Measurements from ENCODE around the gene TCFL5. TPM values are rescaled to one million over a fixed set of nuclear protein-coding genes. Genes with fewer than 3 reads are reported as not detected.
A peak's percentile ranks its signal among the peaks of the same experiment; 100 is the strongest.
"Not testable (repeated sequence)": the region's sequence is repeated elsewhere in the genome, so short reads cannot be mapped to it uniquely, and the experiment has no call there.

Gene TCFL5
- total and polyA plus RNA-seq, 12 donors = 2.5 to 8.3 (median 6.4) TPM

DNA sequence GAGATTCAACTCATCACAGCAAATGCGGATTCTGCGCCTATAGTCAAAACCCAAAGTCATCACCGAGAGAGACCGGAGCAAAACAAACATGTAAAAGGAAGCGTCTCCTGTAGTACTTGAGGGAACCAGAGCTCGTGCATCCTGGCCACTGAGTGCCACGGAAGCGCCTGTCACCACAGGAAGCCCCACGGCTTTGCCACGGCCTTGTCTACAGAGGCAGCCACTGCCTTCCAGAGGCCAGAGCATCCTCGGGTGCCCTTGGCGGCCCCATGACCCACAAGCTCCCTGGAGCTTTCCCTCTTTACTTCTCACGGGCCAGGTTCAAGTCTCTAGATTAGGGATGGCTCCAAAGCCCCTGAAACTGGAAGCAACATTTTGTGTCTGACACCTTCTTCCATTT is 7.5 kb downstream of the TCFL5 start:
- Histone ChIP-seq H3K9me3 (no peaks in the 10 kb centered on the region), H3K4me3 (no peak overlapping the region), H3K4me1 (peaks cover 0 to 2% (median 0%) of the 10 kb centered on the region in 9 donors), H3K27me3 (no peaks in the 10 kb centered on the region), H3K36me3 (peaks cover 0 to 74% (median 13%) of the 10 kb centered on the region in 9 donors), H3K27ac (no peak overlapping the region)
- ATAC-seq (no peak), DNase-seq (no peak)
- 95 to 98% methylated on average over 13 of the region's 13 CpGs for whole genome bisulfite sequencing, 2 donors
- TF ChIP-seq, protein P1, sequence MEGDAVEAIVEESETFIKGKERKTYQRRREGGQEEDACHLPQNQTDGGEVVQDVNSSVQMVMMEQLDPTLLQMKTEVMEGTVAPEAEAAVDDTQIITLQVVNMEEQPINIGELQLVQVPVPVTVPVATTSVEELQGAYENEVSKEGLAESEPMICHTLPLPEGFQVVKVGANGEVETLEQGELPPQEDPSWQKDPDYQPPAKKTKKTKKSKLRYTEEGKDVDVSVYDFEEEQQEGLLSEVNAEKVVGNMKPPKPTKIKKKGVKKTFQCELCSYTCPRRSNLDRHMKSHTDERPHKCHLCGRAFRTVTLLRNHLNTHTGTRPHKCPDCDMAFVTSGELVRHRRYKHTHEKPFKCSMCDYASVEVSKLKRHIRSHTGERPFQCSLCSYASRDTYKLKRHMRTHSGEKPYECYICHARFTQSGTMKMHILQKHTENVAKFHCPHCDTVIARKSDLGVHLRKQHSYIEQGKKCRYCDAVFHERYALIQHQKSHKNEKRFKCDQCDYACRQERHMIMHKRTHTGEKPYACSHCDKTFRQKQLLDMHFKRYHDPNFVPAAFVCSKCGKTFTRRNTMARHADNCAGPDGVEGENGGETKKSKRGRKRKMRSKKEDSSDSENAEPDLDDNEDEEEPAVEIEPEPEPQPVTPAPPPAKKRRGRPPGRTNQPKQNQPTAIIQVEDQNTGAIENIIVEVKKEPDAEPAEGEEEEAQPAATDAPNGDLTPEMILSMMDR (IDR thresholded peaks at IDR 0.05) = no peak
- intact Hi-C loops (cut with DNase I) = no loop called here

- WGBS, 2 donors = 91 to 93% methylated on average over 6 of the region's 6 CpGs
- ATAC-seq; H3K9me3 ChIP-seq; intact Hi-C loops (cut with DNase I); H3K4me3 ChIP-seq; DNase-seq; H3K27ac ChIP-seq; H3K27me3 ChIP-seq; H3K4me1 ChIP-seq: not testable (repeated sequence)
- peaks cover 0 to 76% (median 13%) of the 10 kb centered on the region in 9 donors for H3K36me3 ChIP-seq
Measured at GRCh38 chr20:62853304-62853703, 8.3 kb downstream of the TCFL5 start.

GRCh38 chr20:62852841-62853240 is 8.8 kb downstream of the TCFL5 start:
- 95 to 98% methylated on average over 12 of the region's 12 CpGs for WGBS, 2 donors
- no peak for ATAC-seq

GRCh38 chr20:62852196-62852595 is 9.4 kb downstream of the TCFL5 start:
- Histone ChIP-seq H3K27me3 (no peaks in the 10 kb centered on the region), H3K36me3 (peaks cover 0 to 66% (median 9%) of the 10 kb centered on the region in 9 donors), H3K4me3 (no peak overlapping the region), H3K4me1 (no peaks in the 10 kb centered on the region), H3K27ac (no peak overlapping the region), H3K9me3 (no peaks in the 10 kb centered on the region)
- ATAC-seq (peak in 1 of 8 donors; percentile 48), DNase-seq (no peak)
- WGBS, 2 donors = 94 to 97% methylated on average over 8 of the region's 8 CpGs
- TF ChIP-seq, protein P1 (IDR thresholded peaks at IDR 0.05) = no peak
- intact Hi-C loops (cut with DNase I) = no loop called here

More at GRCh38 chr20:62852841-62853240, 8.8 kb downstream of the TCFL5 start:
- H3K27ac ChIP-seq = no peak overlapping the region
- intact Hi-C loops (cut with DNase I) = no loop called here
- TF ChIP-seq, protein P1 (IDR thresholded peaks at IDR 0.05) = no peak
- no peaks in the 10 kb centered on the region for H3K27me3 ChIP-seq
- H3K9me3 ChIP-seq = no peaks in the 10 kb centered on the region
- peaks cover 0 to 72% (median 13%) of the 10 kb centered on the region in 9 donors for H3K36me3 ChIP-seq
- H3K4me1 ChIP-seq = no peaks in the 10 kb centered on the region
- H3K4me3 ChIP-seq = no peak overlapping the region
- DNase-seq = no peak

DNA sequence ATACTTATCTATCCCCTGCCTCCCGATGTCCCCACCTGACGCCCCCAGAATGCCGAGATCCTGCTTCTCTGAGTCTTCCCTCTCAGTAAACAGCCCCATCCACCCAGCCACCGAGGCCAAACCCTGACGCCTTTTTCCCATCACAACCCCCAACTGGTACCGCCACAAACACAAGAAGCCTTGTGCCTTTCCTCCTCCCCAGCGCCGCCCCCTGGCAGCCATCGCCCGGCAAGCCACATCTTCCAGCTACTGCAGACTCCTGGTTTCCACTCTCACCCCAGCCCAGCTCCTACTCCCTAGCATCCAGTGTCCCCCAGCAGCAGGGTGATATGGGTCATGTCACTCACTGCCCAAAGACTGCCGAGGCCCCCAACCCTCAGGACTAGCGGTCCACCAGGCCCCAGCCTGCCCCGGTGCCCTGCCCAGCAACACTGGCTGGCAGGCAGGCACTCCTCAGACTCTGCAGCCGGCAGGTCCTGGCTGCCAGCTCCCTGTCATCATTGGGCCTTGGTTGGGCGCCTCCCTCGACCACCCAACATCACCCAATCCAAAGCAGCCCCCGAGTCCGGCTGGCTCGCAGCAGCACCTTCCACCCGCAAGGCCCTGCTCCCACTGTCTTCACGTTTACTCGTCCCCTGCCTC is 11.2 kb downstream of the TCFL5 start:
- Histone ChIP-seq H3K9me3 (no peaks in the 10 kb centered on the region), H3K27ac (no peak overlapping the region), H3K36me3 (peaks cover 0 to 57% (median 6%) of the 10 kb centered on the region in 9 donors), H3K27me3 (no peaks in the 10 kb centered on the region), H3K4me3 (no peak overlapping the region), H3K4me1 (no peaks in the 10 kb centered on the region)
- TF ChIP-seq, protein P1 (IDR thresholded peaks at IDR 0.05) = no peak
- ATAC-seq (no peak), DNase-seq (no peak)
- 90 to 93% methylated on average over 22 of the region's 22 CpGs for WGBS, 2 donors
- intact Hi-C loops (cut with DNase I) = no loop called here

Measured in heart right ventricle (tissue), 16 donors.